ENCODE measurements around the gene AKAP17A.

The AKAP17A gene, protein sequence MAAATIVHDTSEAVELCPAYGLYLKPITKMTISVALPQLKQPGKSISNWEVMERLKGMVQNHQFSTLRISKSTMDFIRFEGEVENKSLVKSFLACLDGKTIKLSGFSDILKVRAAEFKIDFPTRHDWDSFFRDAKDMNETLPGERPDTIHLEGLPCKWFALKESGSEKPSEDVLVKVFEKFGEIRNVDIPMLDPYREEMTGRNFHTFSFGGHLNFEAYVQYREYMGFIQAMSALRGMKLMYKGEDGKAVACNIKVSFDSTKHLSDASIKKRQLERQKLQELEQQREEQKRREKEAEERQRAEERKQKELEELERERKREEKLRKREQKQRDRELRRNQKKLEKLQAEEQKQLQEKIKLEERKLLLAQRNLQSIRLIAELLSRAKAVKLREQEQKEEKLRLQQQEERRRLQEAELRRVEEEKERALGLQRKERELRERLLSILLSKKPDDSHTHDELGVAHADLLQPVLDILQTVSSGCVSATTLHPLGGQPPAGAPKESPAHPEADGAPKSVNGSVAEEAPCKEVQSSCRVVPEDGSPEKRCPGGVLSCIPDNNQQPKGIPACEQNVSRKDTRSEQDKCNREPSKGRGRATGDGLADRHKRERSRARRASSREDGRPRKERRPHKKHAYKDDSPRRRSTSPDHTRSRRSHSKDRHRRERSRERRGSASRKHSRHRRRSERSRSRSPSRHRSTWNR

GRCh38 chrX:1591102-1591862 lies at the start of gene AKAP17A:
Gene AKAP17A, plus strand, starts transcription at chrX:1591604. Its CDS starts 1,859 bp downstream, at chrX:1593463.
- H3K4me3 ChIP-seq (ENCODE audit: low read depth, low read length), result peak within 1 kb of the TSS; percentile 78
- TF ChIP-seq CTCF (IDR thresholded peaks at IDR 0.05; ENCODE audit: low read depth, low read length) (no peak), MYC (IDR thresholded peaks at IDR 0.05; ENCODE audit: low read depth, low read length) (no peak), POLR2A (IDR thresholded peaks at IDR 0.05; ENCODE audit: extremely low read depth, insufficient read length) (peak; percentile 31)
- DNase-seq (ENCODE audit: low read depth), result peak; percentile 90

GRCh38 chrX:1542994-1543725 lies 48.2 kb upstream of the AKAP17A start:
- no peak for DNase-seq (ENCODE audit: low read depth)
- no peak overlapping the region for H3K4me3 ChIP-seq (ENCODE audit: low read depth, low read length)
- TF ChIP-seq POLR2A (IDR thresholded peaks at IDR 0.05; ENCODE audit: extremely low read depth, insufficient read length), result no peak
- TF ChIP-seq, protein P1, sequence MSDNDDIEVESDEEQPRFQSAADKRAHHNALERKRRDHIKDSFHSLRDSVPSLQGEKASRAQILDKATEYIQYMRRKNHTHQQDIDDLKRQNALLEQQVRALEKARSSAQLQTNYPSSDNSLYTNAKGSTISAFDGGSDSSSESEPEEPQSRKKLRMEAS (IDR thresholded peaks at IDR 0.05; ENCODE audit: low read depth, low read length), result no peak
- TF ChIP-seq CTCF (IDR thresholded peaks at IDR 0.05; ENCODE audit: low read depth, low read length), result no peak
- TF ChIP-seq MYC (IDR thresholded peaks at IDR 0.05; ENCODE audit: low read depth, low read length), result no peak

DNA sequence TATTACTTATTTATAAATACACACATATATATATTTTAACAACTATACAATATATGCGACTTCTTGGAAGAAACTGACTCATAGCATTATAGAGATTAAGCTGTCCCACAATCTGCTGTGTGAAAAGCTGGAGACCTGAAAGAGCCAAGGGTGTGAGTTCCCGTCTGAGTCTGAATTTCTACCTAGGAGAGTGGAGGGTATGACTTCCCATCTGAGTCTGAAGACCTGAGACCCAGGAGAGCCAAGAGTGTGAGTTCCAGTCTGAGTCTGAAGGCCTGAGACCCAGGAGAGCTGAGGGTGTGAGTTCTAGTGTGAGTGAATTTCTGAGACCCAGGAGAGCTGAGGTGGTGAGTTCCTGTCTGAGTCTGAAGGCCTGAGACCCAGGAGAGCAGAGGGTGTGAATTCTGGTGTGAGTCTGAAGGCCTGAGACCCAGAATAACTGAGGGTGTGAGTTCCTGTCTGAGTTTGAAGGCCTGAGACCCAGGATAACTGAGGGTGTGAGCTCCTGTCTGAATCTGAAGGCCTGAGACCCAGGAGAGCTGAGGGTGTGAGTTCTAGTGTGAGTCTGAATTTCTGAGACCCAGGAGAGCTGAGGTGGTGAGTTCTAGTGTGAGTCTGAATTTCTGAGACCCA lies 45.5 kb upstream of the AKAP17A start:
- no peak for DNase-seq (ENCODE audit: low read depth)
- H3K4me3 ChIP-seq (ENCODE audit: low read depth, low read length), result no peak overlapping the region
- TF ChIP-seq CTCF (IDR thresholded peaks at IDR 0.05; ENCODE audit: low read depth, low read length), result no peak
- TF ChIP-seq MYC (IDR thresholded peaks at IDR 0.05; ENCODE audit: low read depth, low read length), result no peak
- TF ChIP-seq, protein P1 (IDR thresholded peaks at IDR 0.05; ENCODE audit: low read depth, low read length), result no peak
- no peak for TF ChIP-seq POLR2A (IDR thresholded peaks at IDR 0.05; ENCODE audit: extremely low read depth, insufficient read length)

DNA sequence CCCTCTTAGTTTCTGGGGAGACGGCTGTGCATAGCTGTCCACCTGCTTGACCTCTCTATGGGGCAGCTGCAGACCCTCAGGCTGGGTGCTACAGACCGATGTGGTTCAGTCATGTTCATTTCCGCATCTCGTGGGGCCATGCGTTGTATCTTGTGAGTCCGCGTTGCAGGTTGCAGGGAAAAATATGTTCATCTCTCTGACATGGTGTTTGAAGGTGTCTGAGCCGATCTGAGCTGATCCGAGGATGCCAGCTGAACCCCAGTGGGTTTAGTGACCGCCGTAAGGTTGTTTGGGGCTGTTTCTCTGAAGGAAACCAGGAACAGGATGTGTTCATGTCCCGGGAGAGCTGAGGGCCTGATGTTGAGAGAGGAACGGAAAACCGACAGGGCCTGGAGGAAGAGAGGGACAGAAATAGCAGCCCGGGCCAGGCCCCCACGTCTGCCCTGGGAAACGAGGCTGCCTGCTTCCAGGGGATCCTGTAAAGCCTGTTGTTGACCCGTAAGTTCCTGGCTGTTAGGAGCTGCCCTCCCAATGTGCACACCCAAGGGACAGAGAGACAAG lies 44.6 kb upstream of the AKAP17A start:
- TF ChIP-seq, protein P1 (IDR thresholded peaks at IDR 0.05; ENCODE audit: low read depth, low read length), result no peak
- TF ChIP-seq CTCF (IDR thresholded peaks at IDR 0.05; ENCODE audit: low read depth, low read length) (no peak), POLR2A (IDR thresholded peaks at IDR 0.05; ENCODE audit: extremely low read depth, insufficient read length) (no peak), MYC (IDR thresholded peaks at IDR 0.05; ENCODE audit: low read depth, low read length) (no peak)
- no peak overlapping the region for H3K4me3 ChIP-seq (ENCODE audit: low read depth, low read length)
- peak; percentile 43 for DNase-seq (ENCODE audit: low read depth)

Data from NB4 (cell line).